Upper lobe of right lung (tissue), 1 donor: ENCODE data around the gene PRMT2. TPM values are rescaled to one million over a fixed set of nuclear protein-coding genes. Genes with fewer than 3 reads are reported as not detected.

ENCODE experiments used
- ATAC-seq: fragments of 200-7000 bp; cut with Tn5 transposase; one replicate; pipeline ENCODE4 v1.9.1; 2020; ENCODE audit warnings: mild to moderate bottlenecking, moderate library complexity
- DNase-seq: peaks from one replicate; pipeline ENCODE4 v3.0.0-alpha.2; 2020
- H3K27ac ChIP-seq: fragments of 200-600 bp; one replicate; pipeline ENCODE4 v1.8.0; 2022
- H3K27me3 ChIP-seq: fragments of 200-600 bp; one replicate; pipeline ENCODE4 v1.8.0; 2022; ENCODE audit warnings: mild to moderate bottlenecking
- H3K36me3 ChIP-seq: fragments of 200-600 bp; one replicate; pipeline ENCODE4 v1.8.0; 2022
- H3K4me1 ChIP-seq: fragments of 200-600 bp; one replicate; pipeline ENCODE4 v1.8.0; 2022
- H3K4me3 ChIP-seq: fragments of 200-600 bp; one replicate; pipeline ENCODE4 v1.8.0; 2022; ENCODE audit warnings: mild to moderate bottlenecking
- H3K9me3 ChIP-seq: fragments of 200-600 bp; one replicate; pipeline ENCODE4 v1.8.0; 2022
- intact Hi-C: fragments of 100-400 bp; cut with DNase I; formaldehyde crosslinking; loops from one replicate; pipeline ENCODE4 v1.11.0; 2022
- total RNA-seq: library from RNA; stranded (reverse); fragmentation: NEBNext Ultra II Directional; extraction: Animal tissue kit (Norgen Biotek cat#: 25700); gene quantifications from one replicate; pipeline ENCODE4 v1.2.1, GENCODE V29; 2021
- TF ChIP-seq, protein P1 (sequence below): fragments of 200-600 bp; IDR thresholded peaks from one replicate; pipeline ENCODE4 v1.8.0; 2022; ENCODE audit warnings: antibody characterized with exemption
- donor health status: DM: no; HTN: yes; CAD: no; lungs with severe emphysema.

The PRMT2 gene
- total RNA-seq, 1 donor from 2014 or later: 114 TPM

DNA sequence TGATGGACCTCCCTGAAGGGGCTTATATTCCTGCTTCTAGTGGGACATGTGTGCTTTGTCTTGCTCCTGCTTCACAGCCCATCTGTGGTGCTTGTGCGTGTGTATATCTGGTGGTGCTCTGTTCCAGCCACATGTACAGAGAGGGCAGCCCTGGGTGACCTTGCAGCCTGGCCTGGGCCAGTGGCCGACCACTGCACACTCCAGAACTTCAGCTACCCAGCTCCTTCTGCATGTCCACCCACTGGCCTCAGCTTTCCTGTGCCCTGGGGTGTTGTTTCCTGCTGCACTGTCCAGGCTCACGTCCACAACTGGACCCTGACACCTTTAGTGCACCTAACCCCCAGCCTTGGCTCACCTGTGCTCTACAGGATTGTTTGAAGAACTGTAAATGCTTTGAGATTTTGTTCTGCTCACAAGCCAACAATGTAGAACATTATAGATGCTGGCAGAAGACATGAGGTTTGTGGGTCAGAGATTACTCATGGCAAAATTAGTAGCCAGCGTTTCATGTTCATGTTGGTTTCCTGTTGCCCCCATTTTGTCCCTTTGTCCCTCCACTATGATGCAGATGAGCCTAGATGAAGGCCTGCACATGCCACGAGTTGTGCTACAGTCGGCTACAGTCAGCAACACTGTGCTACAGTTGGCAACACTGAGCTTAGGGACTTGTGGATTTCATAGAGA, 25.3 kb upstream of the PRMT2 start:
- Histone ChIP-seq H3K9me3 (no peaks in the 10 kb centered on the region), H3K27me3 (no peaks in the 10 kb centered on the region), H3K4me1 (peaks cover 15% of the 10 kb centered on the region), H3K27ac (no peak overlapping the region), H3K4me3 (no peak overlapping the region), H3K36me3 (no peaks in the 10 kb centered on the region)
- no peak for ATAC-seq
- DNase-seq: no peak
- TF ChIP-seq, protein P1, sequence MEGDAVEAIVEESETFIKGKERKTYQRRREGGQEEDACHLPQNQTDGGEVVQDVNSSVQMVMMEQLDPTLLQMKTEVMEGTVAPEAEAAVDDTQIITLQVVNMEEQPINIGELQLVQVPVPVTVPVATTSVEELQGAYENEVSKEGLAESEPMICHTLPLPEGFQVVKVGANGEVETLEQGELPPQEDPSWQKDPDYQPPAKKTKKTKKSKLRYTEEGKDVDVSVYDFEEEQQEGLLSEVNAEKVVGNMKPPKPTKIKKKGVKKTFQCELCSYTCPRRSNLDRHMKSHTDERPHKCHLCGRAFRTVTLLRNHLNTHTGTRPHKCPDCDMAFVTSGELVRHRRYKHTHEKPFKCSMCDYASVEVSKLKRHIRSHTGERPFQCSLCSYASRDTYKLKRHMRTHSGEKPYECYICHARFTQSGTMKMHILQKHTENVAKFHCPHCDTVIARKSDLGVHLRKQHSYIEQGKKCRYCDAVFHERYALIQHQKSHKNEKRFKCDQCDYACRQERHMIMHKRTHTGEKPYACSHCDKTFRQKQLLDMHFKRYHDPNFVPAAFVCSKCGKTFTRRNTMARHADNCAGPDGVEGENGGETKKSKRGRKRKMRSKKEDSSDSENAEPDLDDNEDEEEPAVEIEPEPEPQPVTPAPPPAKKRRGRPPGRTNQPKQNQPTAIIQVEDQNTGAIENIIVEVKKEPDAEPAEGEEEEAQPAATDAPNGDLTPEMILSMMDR: no peak
- intact Hi-C loops: no loop called here

GRCh38 chr21:46613391-46613790, 22.1 kb upstream of the PRMT2 start:
- Histone ChIP-seq H3K4me1 (no peaks in the 10 kb centered on the region), H3K9me3 (no peaks in the 10 kb centered on the region), H3K27ac (no peak overlapping the region), H3K4me3 (no peak overlapping the region), H3K36me3 (no peaks in the 10 kb centered on the region), H3K27me3 (no peaks in the 10 kb centered on the region)
- DNase-seq: no peak
- no peak for ATAC-seq
- intact Hi-C loops: no loop called here
- TF ChIP-seq, protein P1: no peak

DNA sequence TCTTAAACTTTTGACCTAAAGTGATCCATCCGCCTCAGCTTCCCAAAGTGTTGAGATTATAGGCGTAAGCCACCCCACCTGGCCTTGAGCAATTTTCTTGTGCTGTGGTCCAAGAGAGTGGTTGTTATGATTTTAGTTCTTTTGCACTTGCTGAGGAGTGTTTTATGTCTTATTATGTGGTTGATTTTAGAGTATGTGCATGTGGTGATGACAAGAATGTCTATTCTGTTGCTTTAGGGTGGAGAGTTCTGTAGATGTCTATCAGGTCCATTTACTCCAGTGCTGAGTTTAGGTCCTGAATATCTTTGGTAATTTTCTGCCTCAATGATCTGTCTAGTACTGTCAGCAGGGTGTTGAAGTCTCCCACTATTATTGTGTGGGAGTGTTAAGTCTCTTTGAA, 19.4 kb upstream of the PRMT2 start:
- Histone ChIP-seq H3K4me3 (no peak overlapping the region), H3K36me3 (no peaks in the 10 kb centered on the region), H3K9me3 (no peaks in the 10 kb centered on the region), H3K27me3 (no peaks in the 10 kb centered on the region), H3K4me1 (no peaks in the 10 kb centered on the region), H3K27ac (no peak overlapping the region)
- TF ChIP-seq, protein P1: no peak
- intact Hi-C loops: no loop called here
- ATAC-seq (no peak), DNase-seq (no peak)

DNA sequence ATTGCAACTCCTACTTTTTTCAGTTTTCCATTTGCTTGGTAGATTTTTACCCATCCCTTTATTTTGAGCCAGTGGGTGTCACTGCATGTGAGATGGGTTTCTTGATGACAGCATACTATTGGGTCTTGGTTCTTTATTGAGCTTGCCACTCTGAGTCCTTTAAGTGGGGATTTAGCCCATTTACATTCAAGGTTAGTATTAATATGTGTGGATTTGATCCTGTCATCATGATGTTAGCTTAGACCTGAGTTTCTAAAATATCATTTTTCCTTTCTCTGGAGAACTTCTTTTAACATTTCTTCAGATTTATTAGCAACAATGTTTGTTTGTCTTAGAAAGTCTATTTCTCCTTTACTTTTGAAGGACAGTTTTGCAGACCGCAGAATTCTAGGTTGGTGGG, 18.8 kb upstream of the PRMT2 start:
- Histone ChIP-seq H3K27ac (no peak overlapping the region), H3K27me3 (no peaks in the 10 kb centered on the region), H3K9me3 (no peaks in the 10 kb centered on the region), H3K4me1 (no peaks in the 10 kb centered on the region), H3K4me3 (no peak overlapping the region), H3K36me3 (no peaks in the 10 kb centered on the region)
- intact Hi-C loops: no loop called here
- no peak for DNase-seq
- ATAC-seq: no peak
- TF ChIP-seq, protein P1: no peak

DNA sequence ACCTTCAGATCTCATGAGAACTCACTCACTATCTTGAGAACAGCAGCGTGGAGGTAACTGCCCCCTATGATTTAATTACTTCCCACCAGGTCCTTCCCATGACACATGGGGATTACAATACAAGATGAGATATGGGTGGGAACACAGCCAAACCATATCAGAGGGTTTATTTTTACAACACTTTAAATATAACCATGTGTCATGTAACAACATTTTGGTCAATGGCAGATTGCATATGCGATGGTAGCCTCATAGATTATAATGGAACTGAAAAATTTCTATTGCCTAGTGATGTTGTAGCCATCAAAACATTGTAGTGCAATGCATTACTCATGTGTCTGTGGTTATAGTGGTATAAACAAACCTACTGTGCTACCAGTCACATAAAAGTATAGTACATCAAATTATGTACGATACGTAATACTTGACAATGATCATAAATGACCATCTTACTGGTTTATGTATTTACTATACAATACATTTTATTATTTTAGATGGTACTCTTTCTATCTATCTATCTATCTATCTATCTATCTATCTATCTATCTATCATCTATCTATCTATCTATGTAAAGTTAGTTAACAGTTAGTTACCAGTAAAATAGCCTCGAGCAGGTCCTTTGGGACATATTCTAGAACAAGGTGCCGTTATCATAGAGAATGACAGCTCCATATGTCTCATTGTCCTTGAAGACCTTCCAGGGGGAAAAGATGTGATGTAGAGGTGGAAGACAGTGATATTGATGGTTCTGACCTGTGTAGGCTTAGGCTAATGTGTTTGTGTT, 18.0 kb upstream of the PRMT2 start:
- no peak overlapping the region for H3K4me3 ChIP-seq
- H3K27ac ChIP-seq: no peak overlapping the region
- intact Hi-C loops: no loop called here
- H3K9me3 ChIP-seq: no peaks in the 10 kb centered on the region
- H3K36me3 ChIP-seq: no peaks in the 10 kb centered on the region
- DNase-seq (no peak), ATAC-seq (no peak)
- H3K4me1 ChIP-seq: no peaks in the 10 kb centered on the region
- TF ChIP-seq, protein P1: no peak
- H3K27me3 ChIP-seq: no peaks in the 10 kb centered on the region
